Femur (tissue), 1 donor: ENCODE results near the gene GBA2.
A peak's percentile ranks its signal among the peaks of the same experiment; 100 is the strongest.

ENCODE experiments used
- DNase-seq: peaks from one replicate; pipeline ENCODE4 v3.0.0-alpha.2; 2017

GBA2 gene

DNA sequence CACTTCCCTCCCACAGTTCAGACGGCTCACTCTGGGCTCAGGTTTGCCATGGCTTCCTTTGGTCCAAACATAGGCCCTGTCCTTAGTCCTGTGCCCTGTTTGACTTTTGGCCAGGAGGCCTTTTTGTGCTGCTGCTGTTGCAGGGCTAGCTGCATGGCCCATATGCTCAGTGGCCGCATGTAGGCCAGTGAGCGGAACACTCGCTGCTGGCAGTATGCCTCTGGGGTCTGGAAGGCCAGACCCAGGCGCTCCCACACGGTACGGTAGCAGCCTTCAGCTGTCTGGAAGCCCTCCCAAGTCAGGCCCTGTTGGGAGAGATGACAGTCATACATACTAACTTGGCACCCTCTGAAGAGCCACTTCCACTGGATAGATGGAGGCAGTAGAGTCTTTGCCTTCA is 11.9 kb downstream of the GBA2 start:
- no peak for DNase-seq

DNA sequence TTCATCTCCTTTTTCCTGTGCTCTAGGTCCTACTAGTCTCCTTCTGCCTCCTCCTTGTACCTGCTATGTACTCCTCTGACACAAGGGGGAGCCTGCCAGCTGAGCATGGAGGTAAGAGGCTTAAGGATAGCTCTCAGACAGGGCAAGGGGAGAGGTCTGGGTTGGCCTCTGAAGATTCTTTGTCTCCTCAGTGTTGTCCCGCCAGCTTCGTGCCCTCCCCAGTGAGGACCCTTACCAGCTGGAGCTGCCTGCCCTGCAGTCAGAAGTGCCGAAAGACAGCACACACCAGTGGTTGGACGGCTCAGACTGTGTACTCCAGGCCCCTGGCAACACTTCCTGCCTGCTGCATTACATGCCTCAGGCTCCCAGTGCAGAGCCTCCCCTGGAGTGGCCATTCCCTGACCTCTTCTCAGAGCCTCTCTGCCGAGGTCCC is 12.8 kb downstream of the GBA2 start:
- peak; percentile 71 for DNase-seq

DNA sequence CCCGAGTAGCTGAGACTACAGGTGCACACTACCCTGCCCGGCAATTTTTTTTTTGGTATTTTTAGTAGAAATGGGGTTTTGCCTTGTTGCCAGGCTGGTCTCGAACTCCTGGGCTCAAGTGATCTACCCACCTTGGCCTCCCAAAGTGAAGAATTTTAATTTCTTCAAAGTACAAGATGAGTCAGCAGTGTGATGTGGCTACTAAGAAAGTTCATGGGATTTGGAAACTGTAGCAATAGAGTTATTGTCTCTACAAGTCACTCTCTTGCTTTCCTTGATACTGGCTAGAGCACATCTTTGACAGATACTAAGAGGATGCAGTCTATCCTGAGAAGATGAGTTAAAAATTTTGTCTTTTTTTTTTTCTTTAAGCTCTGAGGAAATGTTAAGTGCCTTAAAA is 14.9 kb downstream of the GBA2 start:
- no peak for DNase-seq

DNA sequence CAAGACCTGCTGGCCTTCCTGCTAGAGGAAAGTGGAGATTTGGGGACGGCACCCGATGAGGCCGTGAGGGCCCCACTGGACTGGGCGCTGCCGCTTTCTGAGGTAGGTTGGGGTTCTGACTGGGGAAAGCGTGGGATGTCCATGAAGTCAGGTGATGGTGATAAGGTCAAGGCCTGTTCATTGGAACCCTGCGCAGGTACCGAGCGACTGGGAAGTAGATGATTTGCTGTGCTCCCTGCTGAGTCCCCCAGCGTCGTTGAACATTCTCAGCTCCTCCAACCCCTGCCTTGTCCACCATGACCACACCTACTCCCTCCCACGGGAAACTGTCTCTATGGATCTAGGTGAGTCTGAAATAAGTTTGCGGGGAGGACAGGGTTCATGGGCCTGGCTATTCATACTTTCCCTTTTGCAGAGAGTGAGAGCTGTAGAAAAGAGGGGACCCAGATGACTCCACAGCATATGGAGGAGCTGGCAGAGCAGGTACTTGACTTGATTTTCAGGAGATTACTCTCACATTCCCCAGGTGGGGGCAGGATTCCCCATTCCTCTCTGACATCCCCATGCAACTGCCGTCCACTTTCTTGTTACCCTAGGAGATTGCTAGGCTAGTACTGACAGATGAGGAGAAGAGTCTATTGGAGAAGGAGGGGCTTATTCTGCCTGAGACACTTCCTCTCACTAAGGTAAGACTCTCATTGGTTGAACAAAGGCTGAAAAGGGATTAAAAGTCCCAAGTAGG is 16.1 kb downstream of the GBA2 start:
- no peak for DNase-seq

DNA sequence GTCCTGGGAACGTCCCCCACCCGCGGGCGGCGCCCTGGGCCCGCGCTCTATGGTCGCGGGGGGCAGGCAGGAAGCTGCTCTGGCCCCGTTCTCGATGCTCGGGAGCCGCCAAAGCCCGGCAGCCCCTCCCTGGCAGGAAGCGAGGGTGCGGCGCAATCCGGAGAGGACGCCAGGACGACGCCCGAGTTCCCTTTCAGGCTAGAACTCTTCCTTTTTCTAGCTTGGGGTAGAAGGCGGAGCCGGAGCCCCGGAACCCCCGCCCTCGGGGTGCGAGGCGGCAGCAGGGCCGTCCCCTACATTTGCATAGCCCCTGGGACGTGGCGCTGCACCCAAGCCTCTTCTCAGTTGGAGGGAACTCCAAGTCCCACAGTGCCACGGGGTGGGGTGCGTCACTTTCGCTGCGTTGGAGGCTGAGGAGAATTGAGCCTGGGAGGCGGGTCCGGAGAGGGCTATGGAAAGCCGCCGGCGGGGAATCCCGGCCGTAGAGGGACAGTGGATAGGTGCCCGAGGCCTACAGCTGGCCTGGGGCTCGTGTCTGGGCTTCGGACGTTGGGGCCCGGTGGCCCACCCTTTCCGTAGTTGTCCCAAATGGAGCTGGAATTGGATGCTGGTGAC is 16.7 kb downstream of the GBA2 start, which contains the start of the genes CREB3 and TLN1:
Gene CREB3 (plus strand): TSS at position 482 of the 615 bp plus-strand sequence. CDS start 107 bp downstream, at position 589.
Gene TLN1 (minus strand): TSS at position 11 of the 615 bp plus-strand sequence. CDS start 6,501 bp downstream, outside the sequence.
- peak; percentile 99 for DNase-seq

DNA sequence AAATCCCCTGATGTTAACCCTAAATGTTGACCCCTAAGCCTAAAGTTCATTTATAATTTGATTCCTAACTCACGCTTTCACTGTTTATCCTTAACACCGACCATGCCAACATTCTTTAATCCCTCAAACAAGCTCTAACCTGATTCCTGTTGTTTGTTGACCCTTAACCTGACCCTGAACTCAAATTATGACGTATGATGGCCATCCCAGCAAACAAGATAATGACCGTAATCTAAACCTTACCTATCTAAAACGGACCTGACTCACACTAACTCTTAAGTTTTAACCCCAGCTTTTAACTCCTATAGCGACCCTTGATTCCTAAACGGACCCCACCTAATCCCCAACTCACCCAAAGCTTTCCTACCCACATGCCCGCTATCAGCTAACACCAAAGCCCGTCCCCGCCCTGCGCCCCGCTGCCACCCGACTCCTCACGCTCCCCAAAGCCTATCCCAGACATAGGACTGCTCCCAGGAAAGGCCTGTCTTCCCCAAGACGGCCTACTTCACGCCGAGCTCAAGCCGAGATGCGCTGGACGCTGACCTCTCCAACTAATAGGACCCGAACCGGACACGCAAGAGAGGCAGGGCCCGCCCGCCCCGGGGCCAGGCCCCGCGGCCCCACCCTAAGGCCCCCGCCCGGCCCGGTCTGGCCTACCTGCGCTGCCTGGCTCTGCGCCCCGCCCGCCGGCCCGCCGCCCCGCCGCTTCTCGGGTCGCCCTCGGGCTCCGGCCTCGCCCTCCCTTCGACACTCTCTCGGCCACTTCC is 17.4 kb downstream of the GBA2 start:
- no peak for DNase-seq

DNA sequence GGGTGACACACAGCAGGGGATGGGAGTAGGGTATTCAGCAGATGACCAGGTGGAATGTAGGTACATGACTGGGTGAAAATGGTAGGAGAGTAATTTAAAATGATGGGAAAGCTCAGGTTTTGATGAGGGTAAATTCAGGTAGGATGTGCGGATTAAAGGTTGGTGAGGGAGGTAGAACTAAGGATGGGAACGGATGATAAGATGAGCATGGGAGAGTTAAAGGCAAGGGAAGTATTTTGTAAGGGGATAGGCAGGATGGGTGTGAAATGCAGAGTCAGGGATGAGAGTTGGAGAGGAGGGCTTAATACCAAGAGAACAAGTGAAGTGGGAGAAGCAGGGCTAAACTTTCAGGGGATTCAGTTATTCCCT is 18.6 kb downstream of the GBA2 start:
- DNase-seq: no peak

DNA sequence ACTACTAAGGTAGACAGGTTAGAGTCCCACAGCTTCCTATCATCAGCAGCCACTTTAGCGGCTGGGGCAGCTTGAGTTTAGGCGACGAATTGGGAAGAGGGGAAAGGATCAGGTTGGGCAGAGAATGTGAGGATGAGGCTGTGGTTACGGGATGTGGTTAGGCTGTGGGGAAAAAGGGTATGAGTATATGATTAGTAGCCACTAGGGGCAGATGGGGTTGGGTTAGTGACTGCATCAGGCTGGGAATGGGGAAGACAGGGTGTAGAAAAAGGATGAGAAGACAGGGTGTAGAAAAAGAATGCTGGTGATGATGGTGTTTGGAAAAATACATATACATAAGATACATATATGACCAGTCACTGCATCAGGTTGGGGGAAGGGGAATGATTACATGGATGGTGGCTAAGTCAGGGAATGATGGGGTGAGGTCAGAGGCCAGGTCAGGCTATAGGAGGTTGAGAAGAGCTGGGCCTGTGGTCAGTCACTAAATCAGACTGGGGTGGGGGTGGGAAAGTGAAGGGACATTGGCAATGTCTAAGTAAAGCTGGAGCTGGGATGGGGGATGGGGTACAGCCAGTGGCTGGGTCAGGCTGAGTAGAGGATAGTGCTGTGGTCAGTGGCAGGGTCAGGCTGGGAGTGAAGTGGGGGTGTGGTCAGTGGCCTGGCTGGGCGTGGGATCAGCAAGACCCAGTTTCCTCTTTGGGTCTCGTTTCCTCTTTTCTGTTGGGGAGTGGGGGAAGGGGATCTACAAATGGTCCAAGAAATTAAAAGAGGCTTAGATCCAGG is 19.1 kb downstream of the GBA2 start:
- peak; percentile 73 for DNase-seq

DNA sequence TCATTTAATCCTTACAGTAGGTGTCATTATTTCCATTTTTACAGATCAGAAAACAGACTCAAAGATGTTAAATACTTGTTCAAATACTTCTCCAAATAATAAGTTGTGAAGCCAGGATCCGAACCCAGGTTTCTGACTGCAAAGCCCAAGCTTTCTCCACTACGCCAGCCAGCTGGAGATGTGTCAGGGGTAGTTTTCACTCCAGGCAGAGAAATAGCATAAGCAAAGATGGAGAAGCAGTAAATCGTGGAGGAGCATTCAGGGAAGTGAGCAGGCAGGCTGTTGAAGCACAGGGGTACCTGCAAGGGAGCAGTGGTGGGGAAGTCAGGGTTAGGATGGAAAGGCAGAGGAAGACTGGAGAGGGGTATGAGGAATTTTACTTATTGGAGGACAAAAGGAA is 19.9 kb downstream of the GBA2 start:
- DNase-seq: no peak

DNA sequence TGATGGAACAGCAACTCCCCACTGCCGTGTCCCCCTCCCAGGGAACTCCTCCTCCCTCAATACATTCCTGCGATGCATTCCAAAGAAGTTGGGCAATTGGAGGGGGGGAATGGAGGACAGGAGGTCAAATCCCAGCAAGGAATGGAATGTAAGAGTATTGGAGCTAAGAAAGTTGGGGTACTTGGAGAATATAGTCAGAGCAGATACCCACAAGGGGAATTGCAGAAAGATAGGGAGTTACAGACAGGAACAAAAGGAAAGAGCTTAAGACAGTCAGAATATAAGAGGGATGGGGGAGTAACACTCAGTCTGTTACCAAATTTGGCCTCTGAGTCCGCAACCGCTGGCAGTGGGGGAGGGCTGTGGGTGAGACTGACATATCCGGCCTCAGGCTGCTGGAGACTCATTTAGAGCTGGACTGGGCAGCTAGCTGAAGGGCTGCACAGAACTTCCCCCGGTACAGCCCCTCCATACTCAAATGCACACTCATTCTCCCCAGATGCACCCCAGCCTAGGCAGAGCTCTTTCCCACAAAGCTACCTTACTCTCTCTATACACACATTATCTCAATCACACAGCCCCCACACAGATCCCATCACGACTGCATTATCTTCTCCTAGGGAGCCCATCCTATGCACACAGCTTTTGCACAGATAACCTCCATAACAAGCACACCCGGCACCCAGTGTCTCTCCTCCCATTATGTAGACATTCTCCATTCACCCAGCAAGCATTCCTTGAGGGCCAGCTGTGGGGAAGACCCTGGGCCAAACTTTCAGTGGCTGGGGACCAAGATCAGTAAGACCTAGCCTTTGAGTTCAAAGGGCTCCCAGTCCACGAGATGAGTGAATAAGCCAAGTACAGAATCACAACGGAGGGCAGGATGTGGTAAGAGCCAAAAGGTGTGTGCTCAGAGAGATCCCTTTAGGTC is 20.7 kb downstream of the GBA2 start:
- peak; percentile 82 for DNase-seq

DNA sequence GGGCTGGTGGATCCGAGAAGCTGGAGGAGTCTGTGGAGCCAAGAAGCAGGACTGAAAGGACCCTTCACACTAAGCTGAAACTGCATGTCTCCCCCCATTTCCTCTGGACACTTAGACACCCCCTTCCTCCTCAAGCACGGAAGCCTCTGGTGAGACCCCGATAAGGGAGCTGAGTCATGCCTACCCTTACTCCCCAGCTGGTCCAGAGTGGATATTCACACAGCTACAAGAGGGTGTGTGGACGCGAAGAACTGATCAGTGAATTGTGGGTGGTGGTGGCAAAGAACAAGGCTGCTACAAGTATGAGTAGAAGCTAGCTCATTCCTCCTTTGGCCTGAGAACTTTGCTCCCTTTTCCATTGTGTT is 21.4 kb downstream of the GBA2 start:
- no peak for DNase-seq

DNA sequence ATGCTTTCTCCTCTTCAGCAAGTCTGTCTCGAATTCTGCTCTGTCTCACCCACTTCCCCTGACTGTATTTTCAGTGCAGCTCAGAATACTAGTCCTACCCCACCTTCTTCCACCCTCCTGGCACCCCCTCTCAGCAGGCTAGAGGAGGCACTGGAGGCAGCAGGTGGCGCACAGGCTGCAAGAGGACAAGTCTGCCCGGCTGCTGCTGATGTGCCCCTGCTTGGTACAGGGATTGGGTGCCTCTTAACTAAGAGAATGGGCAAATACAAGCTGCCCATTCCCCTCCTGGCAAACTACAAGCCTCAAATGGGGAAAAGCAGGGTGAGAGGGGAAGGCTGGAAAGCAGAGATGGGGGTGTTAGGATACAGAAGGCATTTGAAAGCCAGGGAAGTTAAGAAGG is 22.1 kb downstream of the GBA2 start:
- no peak for DNase-seq

DNA sequence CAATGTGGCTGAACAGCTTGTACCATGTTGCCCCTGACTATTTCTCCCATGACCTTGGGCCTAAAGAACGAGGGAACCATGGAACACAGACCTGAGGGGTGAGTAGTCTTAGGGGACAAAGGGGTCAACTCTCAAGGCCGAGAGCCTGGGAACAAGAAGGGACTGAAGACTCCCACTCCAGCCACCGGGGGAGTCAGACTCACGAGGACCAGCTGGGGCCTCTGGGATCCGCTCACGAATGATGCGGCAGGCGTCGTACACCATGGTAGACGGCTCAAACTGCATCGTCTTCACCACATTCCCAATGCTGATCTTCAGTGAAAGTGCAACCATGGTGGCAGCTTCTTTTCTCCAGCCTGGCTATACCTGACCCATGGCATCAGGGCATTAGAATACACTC is 23.7 kb downstream of the GBA2 start:
- no peak for DNase-seq

DNA sequence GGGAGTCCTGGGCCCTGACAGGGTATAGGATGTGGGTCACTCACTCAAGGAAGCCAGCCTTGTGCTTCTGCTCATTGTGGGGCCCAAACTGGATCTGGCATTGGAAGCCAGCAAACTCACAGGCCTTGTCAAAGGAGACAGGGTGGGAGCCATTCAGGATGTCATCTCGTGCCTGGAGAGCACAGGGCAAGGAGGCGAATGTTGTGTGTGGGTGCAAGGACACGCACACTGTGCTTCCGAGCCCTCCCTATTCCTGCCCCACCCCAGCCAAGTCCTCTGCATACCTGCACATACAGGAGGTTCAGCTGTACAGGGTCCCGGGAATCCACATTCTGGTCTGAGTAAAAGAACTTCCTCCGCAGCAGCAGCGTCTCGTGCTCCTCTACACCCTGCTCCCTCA is 25.1 kb downstream of the GBA2 start:
- no peak for DNase-seq

DNA sequence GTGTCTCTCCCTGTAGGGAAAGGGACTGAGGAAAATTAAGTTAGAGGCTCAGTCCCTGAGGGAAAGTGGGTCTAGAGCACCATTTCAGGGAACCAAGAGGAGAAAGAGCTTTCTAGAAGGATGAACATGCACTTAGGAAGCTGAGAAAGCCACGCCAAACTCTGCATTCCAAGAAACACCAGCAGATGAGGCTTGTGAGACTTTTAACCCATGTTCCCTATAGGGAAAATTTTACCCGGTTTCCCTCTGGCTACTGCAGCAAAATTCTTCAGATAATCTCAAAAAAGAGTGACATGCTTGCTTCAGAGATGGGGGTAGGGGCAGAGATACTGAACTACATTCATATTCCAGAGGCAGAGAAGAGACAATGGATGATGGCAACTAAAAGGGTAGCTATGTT is 25.6 kb downstream of the GBA2 start:
- DNase-seq: no peak

DNA sequence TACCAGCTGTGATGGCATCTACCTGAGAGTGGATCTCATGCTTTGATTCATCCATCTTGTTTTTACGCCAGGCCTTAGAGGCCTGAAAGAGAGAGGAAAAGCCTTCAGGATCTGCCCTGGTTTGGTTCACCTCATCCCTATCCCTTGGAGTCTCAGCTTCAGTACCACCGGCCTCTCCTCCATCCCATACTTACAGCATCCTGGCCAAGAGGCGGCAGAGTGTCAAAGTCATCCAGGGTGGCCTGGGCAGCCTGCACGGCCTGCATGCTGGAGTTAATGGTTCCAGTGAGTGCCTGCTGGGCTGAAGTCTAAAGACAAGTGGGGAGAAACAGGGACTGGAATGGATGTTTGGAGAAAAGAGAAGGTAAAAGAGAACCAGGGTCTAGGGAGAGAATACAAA is 29.5 kb downstream of the GBA2 start:
- no peak for DNase-seq

DNA sequence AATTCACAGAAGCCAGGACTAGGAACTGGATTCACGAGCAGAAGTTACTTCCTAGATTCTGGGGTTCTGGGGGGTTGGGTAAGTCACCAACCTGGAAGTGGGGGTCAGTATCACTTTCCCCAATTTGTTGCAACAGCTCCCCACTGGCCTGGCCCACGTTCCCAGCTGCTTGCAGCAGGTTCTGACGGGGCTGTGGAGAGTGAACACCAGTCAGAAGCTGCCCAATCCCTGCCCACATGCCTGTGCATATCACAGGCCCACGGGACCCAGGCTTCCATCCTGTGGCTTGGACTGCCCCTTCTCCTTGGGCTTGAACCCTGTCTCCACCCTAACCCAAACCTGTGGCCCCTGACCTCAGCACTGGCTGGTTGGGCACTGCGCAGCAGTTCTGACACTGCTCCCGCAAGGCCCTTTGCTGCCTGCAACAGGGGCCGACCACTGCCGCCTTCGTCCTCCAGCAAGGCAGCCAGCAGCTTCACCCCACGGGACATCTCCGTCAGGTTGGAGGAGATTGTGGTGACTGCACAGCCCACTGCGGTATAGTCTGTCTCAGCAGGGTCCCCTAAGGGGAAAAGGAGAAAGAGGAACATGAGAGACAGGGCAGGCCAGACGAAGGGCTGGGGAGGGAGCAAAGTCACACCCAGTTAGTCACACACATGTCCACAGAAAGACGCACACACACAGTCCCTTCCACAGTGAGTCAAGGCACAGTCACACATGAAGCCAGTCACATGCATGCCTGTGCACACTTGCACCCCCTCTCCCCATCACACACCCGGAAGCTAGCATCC is 30.1 kb downstream of the GBA2 start:
- DNase-seq: no peak

DNA sequence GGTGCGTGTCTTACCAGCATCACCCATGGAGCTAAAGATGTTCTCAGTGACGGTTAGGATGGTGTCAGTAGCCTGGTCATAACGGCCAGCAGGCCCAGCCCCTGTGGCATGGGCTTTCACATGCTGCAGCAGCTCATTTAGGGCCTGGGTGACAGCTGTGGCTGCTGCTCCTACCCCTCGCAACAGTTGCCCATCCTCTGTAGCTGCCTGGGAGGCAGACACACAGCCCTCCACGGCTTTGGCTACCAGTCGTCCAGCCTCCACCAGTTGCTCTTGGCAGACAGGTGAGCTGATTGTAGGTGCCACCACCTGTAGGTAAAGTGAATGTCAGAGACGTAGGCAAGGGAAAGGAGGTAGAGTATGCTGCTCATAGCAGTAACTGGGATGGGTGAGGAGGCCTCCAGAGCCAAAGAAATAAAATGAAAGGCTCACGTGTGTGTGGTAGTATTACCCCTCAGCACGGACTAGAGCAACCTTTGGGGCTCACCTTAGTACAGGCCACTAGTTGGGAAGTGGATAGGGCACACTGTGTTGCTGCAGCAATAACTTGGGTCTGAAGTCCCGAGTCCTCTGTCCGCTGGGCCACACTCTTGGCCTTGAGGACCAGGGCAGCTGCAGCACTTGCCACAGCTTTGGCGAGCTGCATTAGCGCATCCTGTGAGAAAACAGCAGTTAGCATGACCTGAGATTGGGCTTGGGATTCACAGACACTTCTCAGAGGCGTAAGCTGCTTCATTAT is 31.7 kb downstream of the GBA2 start:
- DNase-seq: no peak

DNA sequence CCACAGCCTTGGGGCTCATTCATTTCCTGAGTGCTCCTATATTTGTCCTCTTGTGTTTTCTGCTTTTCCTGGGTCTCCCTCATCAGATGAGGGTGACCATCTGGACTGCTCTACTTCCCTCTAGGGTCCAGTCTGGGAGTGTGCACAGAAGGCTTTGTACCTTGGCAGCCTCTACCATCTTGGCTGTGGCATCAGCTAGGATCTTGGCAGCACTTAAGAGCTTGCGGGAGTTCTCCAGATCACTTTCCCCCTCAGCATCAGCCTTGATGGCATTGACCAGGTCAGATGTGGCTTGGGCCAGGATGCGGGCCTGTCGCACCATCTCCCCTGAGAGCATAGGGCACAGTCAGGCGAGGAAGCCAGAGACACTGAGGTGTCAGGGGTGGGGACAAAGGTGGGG is 32.8 kb downstream of the GBA2 start:
- no peak for DNase-seq

DNA sequence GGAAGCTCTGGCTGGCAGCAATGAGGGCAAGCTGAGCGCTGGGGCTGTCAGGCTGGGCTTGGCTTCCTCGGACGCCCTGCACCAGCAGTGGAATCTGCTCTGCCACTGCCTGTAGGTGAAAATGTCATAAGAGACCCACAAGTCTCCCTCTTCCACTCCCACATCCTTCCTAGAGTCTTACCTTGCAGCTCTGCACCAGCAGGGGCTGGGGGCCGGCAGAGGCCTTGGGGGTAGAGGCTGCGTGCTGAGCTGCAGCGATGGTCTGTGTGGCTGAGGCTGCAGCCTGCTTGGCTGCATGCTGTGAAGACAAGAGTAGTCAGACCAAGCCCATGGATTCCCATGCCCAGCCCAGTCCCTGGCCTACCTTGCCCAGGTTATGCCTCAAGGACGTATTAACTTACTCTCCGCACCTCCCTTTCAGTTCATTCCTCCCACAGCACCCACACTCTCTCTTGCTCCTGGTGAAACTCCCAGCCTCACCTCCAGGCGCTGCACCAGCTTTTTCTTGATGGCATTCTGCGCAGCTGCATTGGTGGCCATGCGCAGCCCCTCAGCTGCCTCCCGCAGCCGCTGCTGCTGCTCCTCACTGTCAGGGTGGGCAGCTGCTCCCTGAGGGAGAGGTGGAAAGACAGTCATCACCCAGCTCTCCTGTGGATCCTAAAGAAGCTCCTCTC is 34.3 kb downstream of the GBA2 start:
- no peak for DNase-seq
